IPS DF 6.9 (cell line): ENCODE results near the gene MIEN1.
"Not testable (repeated sequence)": the region's sequence is repeated elsewhere in the genome, so short reads cannot be mapped to it uniquely, and the experiment has no call there.

Source experiments
- DNase-seq: peaks from one replicate; pipeline ENCODE4 v3.0.0-alpha.2; 2013; ENCODE audit warnings: low read depth, low spot score
- H3K27ac ChIP-seq: one replicate; pipeline ENCODE4 v1.5.1; 2013; ENCODE audit warnings: low read length, control low read depth
- H3K27me3 ChIP-seq: 2 replicates; pipeline ENCODE4 v1.6.1; 2013; ENCODE audit warnings: mild to moderate bottlenecking, low read length; ENCODE audit not compliant: control insufficient read depth, insufficient read depth
- H3K36me3 ChIP-seq: 2 replicates; pipeline ENCODE4 v1.6.1; 2013; ENCODE audit warnings: low read length; ENCODE audit not compliant: control insufficient read depth, insufficient read depth
- H3K4me1 ChIP-seq: 2 replicates; pipeline ENCODE4 v1.6.1; 2013; ENCODE audit warnings: low read length; ENCODE audit not compliant: control insufficient read depth, insufficient read depth
- H3K4me3 ChIP-seq: 2 replicates; pipeline ENCODE4 v1.5.1; 2013; ENCODE audit warnings: mild to moderate bottlenecking, low read length
- H3K9me3 ChIP-seq: 2 replicates; pipeline ENCODE4 v1.6.1; 2013; ENCODE audit warnings: low read length, inconsistent platforms; ENCODE audit not compliant: control insufficient read depth, insufficient read depth
- WGBS: extraction: QIAGEN DNeasy Blood & Tissue Kit; methylation state at CpG from one replicate; pipeline ENCODE4 v1.1.7; 2013; ENCODE audit warnings: mixed read lengths, missing lambda C conversion rate; ENCODE audit not compliant: insufficient read length, insufficient coverage; 5-methylcytosine and 5-hydroxymethylcytosine counted together

Gene MIEN1

GRCh38 chr17:39755554-39756379, 25.4 kb upstream of the MIEN1 start:
- peaks cover 8% of the 10 kb centered on the region for H3K4me1 ChIP-seq
- WGBS = no CpG with 5 or more reads among the region's 18 CpGs

GRCh38 chr17:39754958-39755553, 24.7 kb upstream of the MIEN1 start:
- H3K4me3 ChIP-seq = peak overlapping the region; percentile 51; the same call in 1 of the 2 replicates
- H3K36me3 ChIP-seq = no peaks in the 10 kb centered on the region
- no peaks in the 10 kb centered on the region for H3K9me3 ChIP-seq
- WGBS = no CpG with 5 or more reads among the region's 21 CpGs
- H3K4me1 ChIP-seq = peaks cover 9% of the 10 kb centered on the region
- H3K27ac ChIP-seq = no peak overlapping the region
- no peak for DNase-seq
- no peaks in the 10 kb centered on the region for H3K27me3 ChIP-seq

More at GRCh38 chr17:39755554-39756379, 25.4 kb upstream of the MIEN1 start:
- H3K9me3 ChIP-seq = no peaks in the 10 kb centered on the region
- H3K27me3 ChIP-seq = no peaks in the 10 kb centered on the region
- no peak for DNase-seq
- H3K4me3 ChIP-seq = no peak overlapping the region
- H3K36me3 ChIP-seq = no peaks in the 10 kb centered on the region
- H3K27ac ChIP-seq = no peak overlapping the region

- Histone ChIP-seq H3K27ac (no peak overlapping the region), H3K4me1 (peaks cover 11% of the 10 kb centered on the region), H3K4me3 (peak overlapping the region; percentile 51), H3K9me3 (no peaks in the 10 kb centered on the region), H3K36me3 (no peaks in the 10 kb centered on the region), H3K27me3 (no peaks in the 10 kb centered on the region)
- no peak for DNase-seq
- WGBS = no CpG with 5 or more reads among the region's 91 CpGs
Measured at GRCh38 chr17:39754161-39754957, 24.0 kb upstream of the MIEN1 start.

GRCh38 chr17:39753514-39754160, 23.3 kb upstream of the MIEN1 start:
- no peaks in the 10 kb centered on the region for H3K27me3 ChIP-seq
- H3K4me3 ChIP-seq = peak overlapping the region; percentile 51
- DNase-seq = no peak
- no CpG with 5 or more reads among the region's 55 CpGs for WGBS
- H3K9me3 ChIP-seq = no peaks in the 10 kb centered on the region
- H3K27ac ChIP-seq = no peak overlapping the region
- H3K4me1 ChIP-seq = peaks cover 11% of the 10 kb centered on the region
- no peaks in the 10 kb centered on the region for H3K36me3 ChIP-seq

- H3K36me3 ChIP-seq = no peaks in the 10 kb centered on the region
- WGBS = no CpG with 5 or more reads among the region's 13 CpGs
- H3K27ac ChIP-seq = no peak overlapping the region
- H3K27me3 ChIP-seq = no peaks in the 10 kb centered on the region
- no peak overlapping the region for H3K4me3 ChIP-seq
- no peak for DNase-seq
- H3K4me1 ChIP-seq = peaks cover 11% of the 10 kb centered on the region
- H3K9me3 ChIP-seq = no peaks in the 10 kb centered on the region
Measured at GRCh38 chr17:39752241-39752881, 22.0 kb upstream of the MIEN1 start.

- no peak for DNase-seq
- Histone ChIP-seq H3K4me3 (no peak overlapping the region), H3K9me3 (no peaks in the 10 kb centered on the region), H3K27me3 (no peaks in the 10 kb centered on the region), H3K4me1 (peaks cover 11% of the 10 kb centered on the region), H3K27ac (no peak overlapping the region), H3K36me3 (0 out of 2 replicates have a peak, but pooled peaks cover 2% of the 10 kb centered on the region)
- WGBS = no CpG with 5 or more reads among the region's 10 CpGs
Measured at GRCh38 chr17:39751637-39752036, 21.3 kb upstream of the MIEN1 start.

- no peaks in the 10 kb centered on the region for H3K27me3 ChIP-seq
- no peaks in the 10 kb centered on the region for H3K9me3 ChIP-seq
- 0 out of 2 replicates have a peak, but pooled peaks cover 3% of the 10 kb centered on the region for H3K36me3 ChIP-seq
- H3K4me3 ChIP-seq = no peak overlapping the region
- no peak overlapping the region for H3K27ac ChIP-seq
- WGBS = no CpG with 5 or more reads among the region's 5 CpGs
- no peak for DNase-seq
- peaks cover 9% of the 10 kb centered on the region for H3K4me1 ChIP-seq
Measured at GRCh38 chr17:39751016-39751543, 20.7 kb upstream of the MIEN1 start.

- no peak overlapping the region for H3K27ac ChIP-seq
- WGBS = no CpG with 5 or more reads among the region's 9 CpGs
Measured at GRCh38 chr17:39750131-39751015, 20.0 kb upstream of the MIEN1 start.

GRCh38 chr17:39748444-39749034, 18.2 kb upstream of the MIEN1 start:
- not testable (repeated sequence) for H3K4me1 ChIP-seq, DNase-seq, H3K27ac ChIP-seq, H3K9me3 ChIP-seq, H3K27me3 ChIP-seq, H3K4me3 ChIP-seq
- no CpG with 5 or more reads among the region's 8 CpGs for WGBS
- H3K36me3 ChIP-seq = peaks cover 18% of the 10 kb centered on the region

More at GRCh38 chr17:39750131-39751015, 20.0 kb upstream of the MIEN1 start:
- peaks cover 5% of the 10 kb centered on the region for H3K4me1 ChIP-seq
- no peak for DNase-seq
- no peak overlapping the region for H3K4me3 ChIP-seq
- peaks cover 6% of the 10 kb centered on the region; the same call in 1 of the 2 replicates for H3K36me3 ChIP-seq
- H3K9me3 ChIP-seq = no peaks in the 10 kb centered on the region
- no peaks in the 10 kb centered on the region for H3K27me3 ChIP-seq
